Osteoblast (primary cell): ENCODE measurements around the gene VANGL1. TPM values are rescaled to one million over a fixed set of nuclear protein-coding genes. Genes with fewer than 3 reads are reported as not detected.

ENCODE experiments used
- DNase-seq: peaks from one replicate; pipeline ENCODE4 v3.0.0; 2011; ENCODE audit warnings: low spot score, mixed read lengths; ENCODE audit not compliant: insufficient read length; ENCODE audit errors: missing footprints
- H2AFZ ChIP-seq: 2 replicates; pipeline ENCODE4 v1.6.0; 2011; ENCODE audit warnings: mild to moderate bottlenecking, low read length
- H3K27ac ChIP-seq: 2 replicates; pipeline ENCODE4 v1.5.1; 2011; ENCODE audit warnings: mild to moderate bottlenecking, low read depth, low read length, moderate library complexity
- H3K27me3 ChIP-seq: 2 replicates; pipeline ENCODE4 v1.6.0; 2012; ENCODE audit warnings: mild to moderate bottlenecking, control low read depth, inconsistent platforms, low read length, moderate library complexity; ENCODE audit not compliant: insufficient read depth
- H3K36me3 ChIP-seq: 2 replicates; pipeline ENCODE4 v1.5.1; 2011; ENCODE audit warnings: mild to moderate bottlenecking, low read length, control low read depth, moderate library complexity; ENCODE audit not compliant: insufficient read depth
- H3K4me1 ChIP-seq: 2 replicates; pipeline ENCODE4 v1.5.1; 2011; ENCODE audit warnings: mild to moderate bottlenecking, low read length, control low read depth, moderate library complexity; ENCODE audit not compliant: insufficient read depth
- H3K4me2 ChIP-seq: 2 replicates; pipeline ENCODE4 v1.6.0; 2011; ENCODE audit warnings: mild to moderate bottlenecking, low read length; ENCODE audit not compliant: insufficient read depth
- H3K4me3 ChIP-seq: fragments of 200-600 bp; sonication (generic); 3 replicates; pipeline ENCODE4 v1.5.1; 2012; ENCODE audit warnings: mild to moderate bottlenecking, low read length, inconsistent platforms; ENCODE audit not compliant: insufficient read depth
- H3K79me2 ChIP-seq: 2 replicates; pipeline ENCODE4 v1.6.0; 2012; ENCODE audit warnings: mild to moderate bottlenecking, low read length, control low read depth, inconsistent platforms; ENCODE audit not compliant: insufficient read depth
- H3K9me3 ChIP-seq: 2 replicates; pipeline ENCODE4 v1.5.1; 2011; ENCODE audit warnings: low read depth, low read length, control low read depth
- H4K20me1 ChIP-seq: 2 replicates; pipeline ENCODE4 v1.6.0; 2012; ENCODE audit warnings: mild to moderate bottlenecking, low read length, control low read depth; ENCODE audit not compliant: insufficient read depth
- total RNA-seq: library from RNA; depleted of rRNA; stranded (reverse); fragments of >200 nt; gene quantifications from 2 replicates; pipeline ENCODE4 v1.2.3, GENCODE V29; 2012
- TF ChIP-seq, protein P1 (sequence below): IDR thresholded peaks from 2 replicates; pipeline ENCODE4 v1.5.1; 2011; ENCODE audit warnings: mild to moderate bottlenecking, low read depth, low read length, moderate library complexity; ENCODE audit errors: extremely low read depth

Gene VANGL1
- total RNA-seq, 1 donor, result 11.2 TPM

DNA sequence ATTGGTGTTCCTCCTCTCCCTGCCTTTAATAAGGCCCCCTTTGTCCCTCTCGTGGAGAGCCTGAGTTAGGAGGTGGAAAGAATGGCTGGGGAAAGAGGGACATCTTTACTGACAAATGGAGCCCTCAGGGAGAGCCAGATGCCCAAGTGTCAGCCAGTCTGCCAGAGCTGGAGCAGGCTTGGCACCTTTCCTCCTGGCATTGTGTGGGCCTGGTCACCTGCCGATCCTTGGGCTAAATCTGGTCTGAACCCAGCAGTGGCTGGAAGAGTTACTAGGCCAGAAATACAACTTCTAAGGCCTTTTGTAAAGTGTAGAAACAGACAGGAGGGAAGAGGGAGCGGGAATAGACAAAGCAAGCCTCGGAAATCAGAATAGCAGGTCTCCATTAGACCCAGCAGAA lies 24.9 kb downstream of the VANGL1 start:
- no peak overlapping the region for H3K4me3 ChIP-seq
- peaks cover 8% of the 10 kb centered on the region for H3K9me3 ChIP-seq
- H4K20me1 ChIP-seq, result peaks cover 10% of the 10 kb centered on the region
- H3K4me2 ChIP-seq, result no peak overlapping the region
- peaks cover 7% of the 10 kb centered on the region for H3K79me2 ChIP-seq
- no peaks in the 10 kb centered on the region for H3K27me3 ChIP-seq
- no peak overlapping the region for H2AFZ ChIP-seq
- DNase-seq, result no peak
- TF ChIP-seq, protein P1, sequence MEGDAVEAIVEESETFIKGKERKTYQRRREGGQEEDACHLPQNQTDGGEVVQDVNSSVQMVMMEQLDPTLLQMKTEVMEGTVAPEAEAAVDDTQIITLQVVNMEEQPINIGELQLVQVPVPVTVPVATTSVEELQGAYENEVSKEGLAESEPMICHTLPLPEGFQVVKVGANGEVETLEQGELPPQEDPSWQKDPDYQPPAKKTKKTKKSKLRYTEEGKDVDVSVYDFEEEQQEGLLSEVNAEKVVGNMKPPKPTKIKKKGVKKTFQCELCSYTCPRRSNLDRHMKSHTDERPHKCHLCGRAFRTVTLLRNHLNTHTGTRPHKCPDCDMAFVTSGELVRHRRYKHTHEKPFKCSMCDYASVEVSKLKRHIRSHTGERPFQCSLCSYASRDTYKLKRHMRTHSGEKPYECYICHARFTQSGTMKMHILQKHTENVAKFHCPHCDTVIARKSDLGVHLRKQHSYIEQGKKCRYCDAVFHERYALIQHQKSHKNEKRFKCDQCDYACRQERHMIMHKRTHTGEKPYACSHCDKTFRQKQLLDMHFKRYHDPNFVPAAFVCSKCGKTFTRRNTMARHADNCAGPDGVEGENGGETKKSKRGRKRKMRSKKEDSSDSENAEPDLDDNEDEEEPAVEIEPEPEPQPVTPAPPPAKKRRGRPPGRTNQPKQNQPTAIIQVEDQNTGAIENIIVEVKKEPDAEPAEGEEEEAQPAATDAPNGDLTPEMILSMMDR, result no peak
- no peak overlapping the region for H3K27ac ChIP-seq
- H3K4me1 ChIP-seq, result peaks cover 32% of the 10 kb centered on the region
- peaks cover 54% of the 10 kb centered on the region for H3K36me3 ChIP-seq

DNA sequence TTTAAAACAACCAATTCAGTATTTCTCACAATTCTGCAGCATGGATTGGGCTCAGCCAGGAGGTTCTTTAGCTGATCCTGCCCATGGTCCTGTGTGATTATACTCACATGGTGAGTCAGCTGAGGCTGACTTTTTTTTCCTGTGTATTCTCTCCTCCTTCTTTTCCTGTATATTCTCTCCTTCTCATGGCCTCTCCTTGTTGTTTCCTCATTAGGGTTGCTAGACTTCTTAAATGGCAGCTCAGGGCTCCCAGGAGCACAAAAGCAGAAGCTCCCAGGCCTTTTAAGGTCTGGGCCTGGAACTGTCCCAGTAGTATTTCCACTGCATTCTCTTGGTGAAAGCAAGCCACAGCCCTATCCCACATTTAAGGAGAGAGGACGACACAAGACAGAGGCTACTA lies 26.8 kb downstream of the VANGL1 start:
- Histone ChIP-seq H2AFZ (no peak overlapping the region), H3K9me3 (peaks cover 8% of the 10 kb centered on the region), H3K79me2 (peaks cover 7% of the 10 kb centered on the region), H3K27ac (peak overlapping the region; percentile 77), H3K36me3 (peaks cover 41% of the 10 kb centered on the region), H3K4me2 (peak overlapping the region; percentile 30), H3K4me1 (peaks cover 33% of the 10 kb centered on the region), H4K20me1 (peaks cover 12% of the 10 kb centered on the region), H3K27me3 (no peaks in the 10 kb centered on the region), H3K4me3 (no peak overlapping the region)
- TF ChIP-seq, protein P1, result no peak
- no peak for DNase-seq

DNA sequence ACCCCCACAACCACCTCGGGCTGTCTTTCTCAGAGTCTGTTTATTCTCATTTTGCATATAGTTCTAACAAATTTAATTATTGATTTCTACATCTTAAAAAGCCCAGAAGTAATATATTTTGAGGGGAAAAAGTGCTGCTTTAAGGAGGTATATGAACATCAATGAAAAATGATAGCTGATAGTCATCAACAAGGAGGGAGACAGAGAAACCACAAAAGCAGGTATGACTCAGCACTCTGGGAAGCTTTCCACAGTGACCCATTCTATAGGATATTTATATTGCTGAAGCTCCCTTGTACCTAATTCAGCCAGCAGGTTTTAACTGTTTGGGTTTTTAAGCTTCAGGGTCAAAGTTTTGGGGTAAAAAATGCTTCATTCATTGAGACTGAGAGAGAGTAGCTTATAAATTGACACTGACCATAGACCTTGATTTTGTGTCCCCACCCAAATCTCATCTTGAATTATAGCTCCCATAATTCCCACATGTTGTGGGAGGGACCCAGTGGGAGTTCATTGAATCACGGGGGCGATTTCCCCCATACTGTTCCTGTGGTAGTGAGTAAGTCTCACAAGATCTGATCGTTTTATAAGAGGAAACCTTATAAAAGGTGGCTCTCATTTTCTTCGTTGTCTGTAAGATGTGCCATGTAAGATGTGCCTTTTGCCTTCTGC lies 27.4 kb downstream of the VANGL1 start:
- Histone ChIP-seq H3K4me3 (no peak overlapping the region), H3K79me2 (peaks cover 7% of the 10 kb centered on the region), H3K36me3 (peaks cover 36% of the 10 kb centered on the region), H3K27me3 (no peaks in the 10 kb centered on the region), H4K20me1 (peaks cover 12% of the 10 kb centered on the region), H3K4me2 (peak overlapping the region; percentile 30), H3K27ac (peak overlapping the region; percentile 77), H2AFZ (no peak overlapping the region), H3K9me3 (peaks cover 8% of the 10 kb centered on the region), H3K4me1 (peaks cover 33% of the 10 kb centered on the region)
- TF ChIP-seq, protein P1, result no peak
- no peak for DNase-seq

DNA sequence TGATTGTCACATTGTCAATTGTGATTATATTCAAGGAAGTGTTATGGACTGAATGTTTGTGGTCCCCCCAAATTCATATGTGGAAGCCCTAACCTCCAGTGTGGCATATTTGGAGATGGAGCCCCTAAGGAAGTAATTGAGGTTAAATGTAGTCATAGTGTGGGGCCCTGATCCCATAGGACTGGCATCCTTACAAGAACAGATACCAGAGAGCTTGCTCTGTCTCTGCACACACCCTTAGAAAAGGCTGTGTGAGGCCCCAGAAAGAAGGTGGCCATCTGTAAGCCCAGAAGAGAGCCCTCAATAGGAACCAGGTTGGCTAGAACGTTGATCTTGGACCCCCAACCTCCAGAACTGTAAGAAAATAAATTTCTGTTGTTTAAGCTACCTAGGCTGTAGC lies 28.1 kb downstream of the VANGL1 start:
- H3K27ac ChIP-seq, result no peak overlapping the region
- no peak overlapping the region for H3K4me3 ChIP-seq
- peaks cover 5% of the 10 kb centered on the region for H3K79me2 ChIP-seq
- H3K4me1 ChIP-seq, result peaks cover 33% of the 10 kb centered on the region
- peaks cover 12% of the 10 kb centered on the region for H4K20me1 ChIP-seq
- TF ChIP-seq, protein P1, result no peak
- peak overlapping the region; percentile 25 for H3K4me2 ChIP-seq
- peaks cover 30% of the 10 kb centered on the region for H3K36me3 ChIP-seq
- peaks cover 8% of the 10 kb centered on the region for H3K9me3 ChIP-seq
- no peaks in the 10 kb centered on the region for H3K27me3 ChIP-seq
- DNase-seq, result no peak
- H2AFZ ChIP-seq, result no peak overlapping the region
